Measurements from ENCODE around the gene THAP2. TPM values are rescaled to one million over a fixed set of nuclear protein-coding genes. Genes with fewer than 3 reads are reported as not detected.

The THAP2 gene
- total RNA-seq, 1 experiment from 2014 or later = 3.7 TPM

DNA sequence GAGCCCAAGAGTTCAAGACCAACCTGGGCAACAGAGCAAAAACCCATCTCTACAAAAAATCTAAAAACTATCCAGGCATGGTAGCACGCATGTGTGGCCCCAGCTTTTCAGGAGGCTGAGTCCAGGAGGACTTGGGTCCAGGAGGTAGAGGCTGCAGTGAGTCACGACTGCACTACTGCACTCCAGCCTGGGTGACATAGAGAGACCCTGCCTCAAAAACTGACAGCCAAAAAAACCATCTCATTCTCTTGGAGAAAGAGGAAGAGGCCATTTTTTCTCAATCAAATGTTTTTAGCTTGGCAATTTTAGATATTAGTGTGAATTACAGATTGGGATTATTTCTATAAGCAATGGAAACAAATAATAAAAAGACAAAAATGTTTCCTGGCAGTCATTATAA is 38.6 kb upstream of the THAP2 start:
- Histone ChIP-seq H3K27ac (ENCODE audit: low read length) (no peak overlapping the region), H3K4me3 (ENCODE audit: low read depth in 2 of 2, low read length in 2 of 2) (no peak overlapping the region), H3K36me3 (ENCODE audit: control insufficient read depth, insufficient read depth, low read length) (peaks cover 71% of the 10 kb centered on the region), H3K9me3 (ENCODE audit: control insufficient read depth, insufficient read depth, low read depth, low read length) (no peaks in the 10 kb centered on the region), H3K4me1 (ENCODE audit: control insufficient read depth, insufficient read depth, low read length) (no peaks in the 10 kb centered on the region), H3K27me3 (ENCODE audit: control insufficient read depth, insufficient read depth, low read length) (no peaks in the 10 kb centered on the region)
- no peak for ATAC-seq
- intact Hi-C loops (cut with micrococcal nuclease; ENCODE audit: unreplicated experiment) (no loop called here), in situ Hi-C loops (cut with HindIII; ENCODE audit: low pct_unique_long_range_greater_than_20kb, low sequenced_read_pairs) (no loop called here)
- TF ChIP-seq, protein P1, sequence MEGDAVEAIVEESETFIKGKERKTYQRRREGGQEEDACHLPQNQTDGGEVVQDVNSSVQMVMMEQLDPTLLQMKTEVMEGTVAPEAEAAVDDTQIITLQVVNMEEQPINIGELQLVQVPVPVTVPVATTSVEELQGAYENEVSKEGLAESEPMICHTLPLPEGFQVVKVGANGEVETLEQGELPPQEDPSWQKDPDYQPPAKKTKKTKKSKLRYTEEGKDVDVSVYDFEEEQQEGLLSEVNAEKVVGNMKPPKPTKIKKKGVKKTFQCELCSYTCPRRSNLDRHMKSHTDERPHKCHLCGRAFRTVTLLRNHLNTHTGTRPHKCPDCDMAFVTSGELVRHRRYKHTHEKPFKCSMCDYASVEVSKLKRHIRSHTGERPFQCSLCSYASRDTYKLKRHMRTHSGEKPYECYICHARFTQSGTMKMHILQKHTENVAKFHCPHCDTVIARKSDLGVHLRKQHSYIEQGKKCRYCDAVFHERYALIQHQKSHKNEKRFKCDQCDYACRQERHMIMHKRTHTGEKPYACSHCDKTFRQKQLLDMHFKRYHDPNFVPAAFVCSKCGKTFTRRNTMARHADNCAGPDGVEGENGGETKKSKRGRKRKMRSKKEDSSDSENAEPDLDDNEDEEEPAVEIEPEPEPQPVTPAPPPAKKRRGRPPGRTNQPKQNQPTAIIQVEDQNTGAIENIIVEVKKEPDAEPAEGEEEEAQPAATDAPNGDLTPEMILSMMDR (IDR thresholded peaks at IDR 0.05) = no peak
- TF ChIP-seq TCF7L2 (IDR thresholded peaks at IDR 0.05; ENCODE audit: low read depth, low read length) (no peak), POLR2AphosphoS5 (IDR thresholded peaks at IDR 0.05; ENCODE audit: low read depth, low read length) (no peak), SIN3A (IDR thresholded peaks at IDR 0.05; ENCODE audit: borderline replicate concordance, insufficient read depth, low read depth, low read length) (no peak)
- TF ChIP-seq, protein P2, sequence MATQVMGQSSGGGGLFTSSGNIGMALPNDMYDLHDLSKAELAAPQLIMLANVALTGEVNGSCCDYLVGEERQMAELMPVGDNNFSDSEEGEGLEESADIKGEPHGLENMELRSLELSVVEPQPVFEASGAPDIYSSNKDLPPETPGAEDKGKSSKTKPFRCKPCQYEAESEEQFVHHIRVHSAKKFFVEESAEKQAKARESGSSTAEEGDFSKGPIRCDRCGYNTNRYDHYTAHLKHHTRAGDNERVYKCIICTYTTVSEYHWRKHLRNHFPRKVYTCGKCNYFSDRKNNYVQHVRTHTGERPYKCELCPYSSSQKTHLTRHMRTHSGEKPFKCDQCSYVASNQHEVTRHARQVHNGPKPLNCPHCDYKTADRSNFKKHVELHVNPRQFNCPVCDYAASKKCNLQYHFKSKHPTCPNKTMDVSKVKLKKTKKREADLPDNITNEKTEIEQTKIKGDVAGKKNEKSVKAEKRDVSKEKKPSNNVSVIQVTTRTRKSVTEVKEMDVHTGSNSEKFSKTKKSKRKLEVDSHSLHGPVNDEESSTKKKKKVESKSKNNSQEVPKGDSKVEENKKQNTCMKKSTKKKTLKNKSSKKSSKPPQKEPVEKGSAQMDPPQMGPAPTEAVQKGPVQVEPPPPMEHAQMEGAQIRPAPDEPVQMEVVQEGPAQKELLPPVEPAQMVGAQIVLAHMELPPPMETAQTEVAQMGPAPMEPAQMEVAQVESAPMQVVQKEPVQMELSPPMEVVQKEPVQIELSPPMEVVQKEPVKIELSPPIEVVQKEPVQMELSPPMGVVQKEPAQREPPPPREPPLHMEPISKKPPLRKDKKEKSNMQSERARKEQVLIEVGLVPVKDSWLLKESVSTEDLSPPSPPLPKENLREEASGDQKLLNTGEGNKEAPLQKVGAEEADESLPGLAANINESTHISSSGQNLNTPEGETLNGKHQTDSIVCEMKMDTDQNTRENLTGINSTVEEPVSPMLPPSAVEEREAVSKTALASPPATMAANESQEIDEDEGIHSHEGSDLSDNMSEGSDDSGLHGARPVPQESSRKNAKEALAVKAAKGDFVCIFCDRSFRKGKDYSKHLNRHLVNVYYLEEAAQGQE (IDR thresholded peaks at IDR 0.05; ENCODE audit: insufficient read depth in 1 of 2, low read depth in 2 of 2, low read length in 1 of 2) = no peak
- ChIA-PET POLR2A (no interaction called here), CTCF (no interaction called here)
- no peak for DNase-seq (ENCODE audit: low read depth, low spot score)
- BruUV-seq (replicated peaks) = no TSS peak

DNA sequence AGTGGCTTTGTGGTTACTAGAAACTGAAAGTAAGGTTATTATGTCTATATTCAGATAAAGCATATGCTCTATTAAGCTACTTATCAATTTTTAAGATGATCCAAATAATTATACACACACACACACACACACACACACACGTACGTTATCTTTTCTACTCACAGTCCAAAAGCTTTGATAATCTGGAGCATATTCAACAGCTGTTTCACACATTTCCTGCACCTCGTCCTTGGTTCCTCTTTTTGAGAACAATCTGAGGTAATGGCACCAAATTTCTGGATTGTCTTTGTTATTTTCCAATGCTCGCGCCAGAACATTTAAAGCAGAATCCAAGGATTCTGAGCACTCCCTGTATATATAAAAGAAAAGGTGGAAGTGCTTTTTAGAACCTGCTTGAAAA is 38.0 kb upstream of the THAP2 start:
- in situ Hi-C loops (cut with HindIII; ENCODE audit: low pct_unique_long_range_greater_than_20kb, low sequenced_read_pairs) = no loop called here
- H3K36me3 ChIP-seq (ENCODE audit: control insufficient read depth, insufficient read depth, low read length) = peaks cover 73% of the 10 kb centered on the region
- ATAC-seq = no peak
- ChIA-PET CTCF (no interaction called here), POLR2A (no interaction called here)
- intact Hi-C loops (cut with micrococcal nuclease; ENCODE audit: unreplicated experiment) = no loop called here
- BruUV-seq (replicated peaks) = no TSS peak
- no peaks in the 10 kb centered on the region for H3K27me3 ChIP-seq (ENCODE audit: control insufficient read depth, insufficient read depth, low read length)
- H3K4me3 ChIP-seq (ENCODE audit: low read depth in 2 of 2, low read length in 2 of 2) = no peak overlapping the region
- H3K27ac ChIP-seq (ENCODE audit: low read length) = no peak overlapping the region
- H3K4me1 ChIP-seq (ENCODE audit: control insufficient read depth, insufficient read depth, low read length) = no peaks in the 10 kb centered on the region
- TF ChIP-seq, protein P1 (IDR thresholded peaks at IDR 0.05) = no peak
- TF ChIP-seq SIN3A (IDR thresholded peaks at IDR 0.05; ENCODE audit: borderline replicate concordance, insufficient read depth, low read depth, low read length) (no peak), TCF7L2 (IDR thresholded peaks at IDR 0.05; ENCODE audit: low read depth, low read length) (no peak), POLR2AphosphoS5 (IDR thresholded peaks at IDR 0.05; ENCODE audit: low read depth, low read length) (no peak)
- TF ChIP-seq, protein P2 (IDR thresholded peaks at IDR 0.05; ENCODE audit: insufficient read depth in 1 of 2, low read depth in 2 of 2, low read length in 1 of 2) = no peak
- DNase-seq (ENCODE audit: low read depth, low spot score) = no peak
- no peaks in the 10 kb centered on the region for H3K9me3 ChIP-seq (ENCODE audit: control insufficient read depth, insufficient read depth, low read depth, low read length)
